Sigmoid colon (tissue), 7 donors: ENCODE measurements around the gene OR8S1. TPM values are rescaled to one million over a fixed set of nuclear protein-coding genes. Genes with fewer than 3 reads are reported as not detected.

Source experiments
- DNase-seq: peaks from one replicate; pipeline ENCODE4 v3.0.0-alpha.2; 2019
- H3K27ac ChIP-seq, 4 donors: fragments of 200-600 bp; sonication (generic); one replicate each; pipeline ENCODE4 v1.5.1; 2016 to 2019; ENCODE audit warnings: mild to moderate bottlenecking in 1 of 4
- H3K27me3 ChIP-seq, 3 donors: fragments of 200-600 bp; sonication (generic); one replicate each; pipeline ENCODE4 v1.5.1; 2019; ENCODE audit warnings: mild to moderate bottlenecking in 1 of 3
- H3K36me3 ChIP-seq, 4 donors: fragments of 200-600 bp; sonication (generic); one replicate each; pipeline ENCODE4 v1.5.1; 2016 to 2019
- H3K4me1 ChIP-seq, 4 donors: fragments of 200-600 bp; sonication (generic); one replicate each; pipeline ENCODE4 v1.5.1; 2017 to 2019
- H3K4me3 ChIP-seq, 4 donors: fragments of 200-600 bp; sonication (generic); one replicate each; pipeline ENCODE4 v1.5.1; 2017 to 2019; ENCODE audit warnings: mild to moderate bottlenecking in 2 of 4, moderate library complexity in 1 of 4
- H3K9me3 ChIP-seq, 4 donors: fragments of 200-600 bp in 3 of 4; sonication (generic) in 3 of 4; one replicate each; pipeline versions ENCODE4 v1.5.1 to v1.6.1; 2013 to 2019
- CTCF ChIP-seq, 4 experiments: fragments of 450-650 bp in 3 of 4; fragments of 200-600 bp in 1 of 4; IDR thresholded peaks; one replicate each; pipeline ENCODE4 v1.5.1; 2016 to 2019; ENCODE audit warnings: antibody characterized with exemption in 4 of 4, mild to moderate bottlenecking in 3 of 4, moderate library complexity in 2 of 4
- EP300 ChIP-seq, 4 donors: sonication (generic); formaldehyde crosslinking; IDR thresholded peaks; one replicate each; pipeline ENCODE4 v1.6.1; 2017; ENCODE audit warnings: antibody characterized with exemption in 4 of 4
- POLR2A ChIP-seq, 2 donors: fragments of 450-650 bp; IDR thresholded peaks; one replicate each; pipeline ENCODE4 v1.6.1; 2016; ENCODE audit warnings: antibody characterized with exemption in 2 of 2, mild to moderate bottlenecking in 2 of 2, moderate library complexity in 2 of 2
- POLR2AphosphoS5 ChIP-seq, 4 donors: sonication (generic); formaldehyde crosslinking; IDR thresholded peaks; one replicate each; pipeline ENCODE4 v1.6.1; 2017; ENCODE audit warnings: antibody characterized with exemption in 4 of 4
- WGBS, 2 donors: extraction: QIAGEN DNeasy Blood & Tissue Kit; methylation state at CpG; one replicate each; pipeline ENCODE4 v1.1.7; 2013; 5-methylcytosine and 5-hydroxymethylcytosine counted together
- intact Hi-C: fragments of 100-400 bp; cut with DNase I; formaldehyde crosslinking; loops from one replicate; pipeline ENCODE4 v1.15.1; 2023
- polyA plus RNA-seq, 3 donors: library from polyadenylated mRNA; stranded (reverse); fragments of 200-250 nt; gene quantifications; one replicate each; pipeline ENCODE4 v1.2.3, GENCODE V29; 2013
- total RNA-seq, 4 donors: library from RNA; depleted of rRNA; stranded (reverse); fragments of >200 nt; gene quantifications; one replicate each; pipeline ENCODE4 v1.1.0, GENCODE V29; 2016
- donor health status: healthy with polysubstance abuse.
- donor health status: Bipolar disorder and iron deficiency.
- donor health status: healthy.

Gene OR8S1
- total and polyA plus RNA-seq, 7 donors = not detected

- H3K36me3 ChIP-seq = no peaks in the 10 kb centered on the region
- TF ChIP-seq POLR2A (IDR thresholded peaks at IDR 0.05) (no peak), CTCF (IDR thresholded peaks at IDR 0.05) (no peak), POLR2AphosphoS5 (IDR thresholded peaks at IDR 0.05) (no peak), EP300 (IDR thresholded peaks at IDR 0.05) (no peak)
- H3K4me1 ChIP-seq = no peaks in the 10 kb centered on the region
- no peak overlapping the region for H3K27ac ChIP-seq
- peaks cover 0 to 2% (median 0%) of the 10 kb centered on the region in 3 donors for H3K27me3 ChIP-seq
- H3K9me3 ChIP-seq = no peaks in the 10 kb centered on the region
- no peak for DNase-seq
- no peak overlapping the region for H3K4me3 ChIP-seq
- intact Hi-C loops = no loop called here
- WGBS, 2 donors = 77 to 81% methylated on average over 6 of the region's 6 CpGs
Measured at GRCh38 chr12:48556631-48557030, 31.2 kb downstream of the OR8S1 start.

- intact Hi-C loops = no loop called here
- no peak overlapping the region for H3K27ac ChIP-seq
- H3K4me3 ChIP-seq = no peak overlapping the region
- peaks cover 0 to 2% (median 0%) of the 10 kb centered on the region in 3 donors for H3K27me3 ChIP-seq
- TF ChIP-seq POLR2AphosphoS5 (IDR thresholded peaks at IDR 0.05) = no peak
- TF ChIP-seq POLR2A (IDR thresholded peaks at IDR 0.05) = no peak
- TF ChIP-seq EP300 (IDR thresholded peaks at IDR 0.05) = no peak
- TF ChIP-seq CTCF (IDR thresholded peaks at IDR 0.05) = no peak
- no peaks in the 10 kb centered on the region for H3K9me3 ChIP-seq
- no peaks in the 10 kb centered on the region for H3K36me3 ChIP-seq
- no peak for DNase-seq
- 88 to 94% methylated on average over 4 of the region's 4 CpGs for WGBS, 2 donors
- H3K4me1 ChIP-seq = no peaks in the 10 kb centered on the region
Measured at GRCh38 chr12:48557919-48558318, 32.5 kb downstream of the OR8S1 start.

GRCh38 chr12:48567731-48568130 lies 42.3 kb downstream of the OR8S1 start:
- Histone ChIP-seq H3K4me3 (no peak overlapping the region), H3K27ac (no peak overlapping the region), H3K9me3 (no peaks in the 10 kb centered on the region), H3K4me1 (no peaks in the 10 kb centered on the region), H3K36me3 (no peaks in the 10 kb centered on the region), H3K27me3 (no peaks in the 10 kb centered on the region)
- intact Hi-C loops = no loop called here
- TF ChIP-seq EP300 (IDR thresholded peaks at IDR 0.05) = no peak
- no peak for TF ChIP-seq POLR2A (IDR thresholded peaks at IDR 0.05)
- no peak for TF ChIP-seq CTCF (IDR thresholded peaks at IDR 0.05)
- no peak for TF ChIP-seq POLR2AphosphoS5 (IDR thresholded peaks at IDR 0.05)
- WGBS, 2 donors = 91 to 94% methylated on average over 4 of the region's 4 CpGs
- no peak for DNase-seq

GRCh38 chr12:48569946-48570345 lies 44.5 kb downstream of the OR8S1 start, which contains the start of gene LALBA:
Gene LALBA, minus strand, starts transcription at chr12:48570046. Its CDS starts 26 bp downstream, at chr12:48570020.
- WGBS, 2 donors = 84 to 88% methylated on average over 1 of the region's 1 CpG
- intact Hi-C loops = no loop called here
- TF ChIP-seq EP300 (IDR thresholded peaks at IDR 0.05) (no peak), CTCF (IDR thresholded peaks at IDR 0.05) (no peak), POLR2A (IDR thresholded peaks at IDR 0.05) (no peak), POLR2AphosphoS5 (IDR thresholded peaks at IDR 0.05) (no peak)
- Histone ChIP-seq H3K27ac (no peak within 1 kb of the TSS), H3K27me3 (no peaks in the 10 kb centered on the region), H3K4me3 (no peak within 1 kb of the TSS), H3K36me3 (no peaks in the 10 kb centered on the region), H3K9me3 (no peaks in the 10 kb centered on the region), H3K4me1 (no peaks in the 10 kb centered on the region)
- no peak for DNase-seq

GRCh38 chr12:48572326-48572725 lies 46.9 kb downstream of the OR8S1 start:
- no peak overlapping the region for H3K4me3 ChIP-seq
- WGBS, 2 donors = 6 to 17% methylated on average over 5 of the region's 5 CpGs
- intact Hi-C loops = no loop called here
- TF ChIP-seq CTCF (IDR thresholded peaks at IDR 0.05) (no peak), POLR2A (IDR thresholded peaks at IDR 0.05) (no peak), EP300 (IDR thresholded peaks at IDR 0.05) (no peak), POLR2AphosphoS5 (IDR thresholded peaks at IDR 0.05) (no peak)
- H3K9me3 ChIP-seq = no peaks in the 10 kb centered on the region
- no peaks in the 10 kb centered on the region for H3K36me3 ChIP-seq
- no peak overlapping the region for H3K27ac ChIP-seq
- DNase-seq = no peak
- H3K4me1 ChIP-seq = no peaks in the 10 kb centered on the region
- no peaks in the 10 kb centered on the region for H3K27me3 ChIP-seq
